Lower leg skin (tissue), 4 donors: ENCODE measurements around the gene CCDC51. TPM values are rescaled to one million over a fixed set of nuclear protein-coding genes. Genes with fewer than 3 reads are reported as not detected.

ENCODE experiments used
- DNase-seq, 2 donors: peaks; one replicate each; pipeline ENCODE4 v3.0.0-alpha.2; 2019; ENCODE audit warnings: low spot score in 2 of 2
- H3K4me3 ChIP-seq: fragments of 200-600 bp; sonication (generic); 2 replicates; pipeline ENCODE4 v1.5.1; 2017; ENCODE audit warnings: mild to moderate bottlenecking, low read depth; ENCODE audit not compliant: poor library complexity, severe bottlenecking
- POLR2A ChIP-seq, 2 donors: fragments of 450-650 bp; IDR thresholded peaks; one replicate each; pipeline ENCODE4 v1.6.1; 2016 to 2017; ENCODE audit warnings: antibody characterized with exemption in 2 of 2, mild to moderate bottlenecking in 1 of 2, moderate library complexity in 1 of 2
- WGBS, 2 donors: methylation state at CpG; one replicate each; pipeline ENCODE4 v1.1.5; 2018; 5-methylcytosine and 5-hydroxymethylcytosine counted together
- intact Hi-C: fragments of 100-400 bp; cut with DNase I; formaldehyde crosslinking; loops from one replicate; pipeline ENCODE4 v1.15.0; 2023; ENCODE audit warnings: low total_unique reads
- total RNA-seq, 4 donors: library from RNA; depleted of rRNA; stranded (reverse); fragments of >200 nt; gene quantifications; one replicate each; pipeline ENCODE4 v1.1.0, GENCODE V29; 2016
- TF ChIP-seq, protein P1 (sequence below), 3 donors: fragments of 450-650 bp; IDR thresholded peaks; one replicate each; pipeline ENCODE4 v1.5.1; 2016; ENCODE audit warnings: antibody characterized with exemption in 3 of 3, mild to moderate bottlenecking in 3 of 3, moderate library complexity in 2 of 3

The CCDC51 gene
- total RNA-seq, 4 donors from 2014 or later = 6.7 to 17.1 (median 11.6) TPM

DNA sequence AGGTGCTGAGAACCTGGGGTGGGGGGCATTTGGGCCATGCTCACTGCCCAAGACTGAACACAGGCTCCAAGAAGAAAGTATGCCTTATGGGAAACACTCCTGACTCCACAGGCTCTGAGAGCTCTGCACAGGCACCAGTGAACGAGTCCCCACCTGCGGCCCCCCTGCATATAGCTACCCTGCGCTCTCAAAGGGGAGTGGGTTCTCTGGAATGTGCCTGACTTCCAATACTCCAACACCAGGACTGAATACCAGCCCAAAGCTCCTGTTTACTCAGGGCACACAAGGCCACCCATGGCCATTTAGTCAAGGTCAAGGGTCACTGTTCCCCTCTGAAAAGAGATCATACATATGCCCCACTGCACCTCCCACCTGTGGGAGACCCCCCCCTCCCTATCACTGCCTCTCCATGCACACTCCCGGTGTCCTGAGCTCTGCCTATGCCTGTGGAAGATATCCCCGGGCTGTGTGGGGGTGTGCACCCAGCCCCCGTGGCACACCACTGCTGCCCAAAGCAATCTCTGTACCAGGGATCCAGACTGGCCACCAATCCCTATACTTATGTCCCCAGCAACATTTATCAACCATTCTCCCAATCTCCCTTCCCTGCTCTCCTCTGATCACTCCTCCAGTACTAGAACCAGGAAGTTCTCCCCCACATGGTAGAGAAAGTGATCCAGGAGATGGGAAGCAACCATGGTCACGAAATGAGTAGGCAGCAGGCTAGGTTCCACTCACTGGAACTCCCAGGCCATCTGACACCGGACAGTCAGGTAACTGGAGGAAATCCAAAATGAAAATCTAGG is 8.5 kb downstream of the CCDC51 start:
- 76 to 77% methylated on average over 8 of the region's 8 CpGs for WGBS, 2 donors

DNA sequence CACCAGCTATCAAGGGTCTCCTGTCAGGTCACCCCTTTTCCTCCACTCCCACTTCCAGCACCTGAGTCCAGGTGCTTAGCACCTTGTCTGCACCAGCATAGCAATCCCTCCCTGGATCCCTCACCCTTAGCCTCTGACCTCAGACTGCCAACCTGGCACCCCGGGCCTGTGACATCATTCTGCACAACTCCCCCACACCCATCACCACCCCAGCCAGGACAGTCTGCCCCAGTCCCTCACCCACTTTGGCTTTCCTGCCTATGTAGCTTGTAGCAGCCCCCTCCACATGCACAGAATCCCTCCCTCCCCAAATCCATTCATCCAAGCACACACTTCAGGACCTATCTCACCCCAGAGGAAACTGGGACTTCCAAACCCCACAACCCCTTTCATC is 9.2 kb downstream of the CCDC51 start:
- H3K4me3 ChIP-seq = no peak overlapping the region
- no peak for DNase-seq
- intact Hi-C loops = no loop called here
- TF ChIP-seq POLR2A (IDR thresholded peaks at IDR 0.05) = no peak
- TF ChIP-seq, protein P1, sequence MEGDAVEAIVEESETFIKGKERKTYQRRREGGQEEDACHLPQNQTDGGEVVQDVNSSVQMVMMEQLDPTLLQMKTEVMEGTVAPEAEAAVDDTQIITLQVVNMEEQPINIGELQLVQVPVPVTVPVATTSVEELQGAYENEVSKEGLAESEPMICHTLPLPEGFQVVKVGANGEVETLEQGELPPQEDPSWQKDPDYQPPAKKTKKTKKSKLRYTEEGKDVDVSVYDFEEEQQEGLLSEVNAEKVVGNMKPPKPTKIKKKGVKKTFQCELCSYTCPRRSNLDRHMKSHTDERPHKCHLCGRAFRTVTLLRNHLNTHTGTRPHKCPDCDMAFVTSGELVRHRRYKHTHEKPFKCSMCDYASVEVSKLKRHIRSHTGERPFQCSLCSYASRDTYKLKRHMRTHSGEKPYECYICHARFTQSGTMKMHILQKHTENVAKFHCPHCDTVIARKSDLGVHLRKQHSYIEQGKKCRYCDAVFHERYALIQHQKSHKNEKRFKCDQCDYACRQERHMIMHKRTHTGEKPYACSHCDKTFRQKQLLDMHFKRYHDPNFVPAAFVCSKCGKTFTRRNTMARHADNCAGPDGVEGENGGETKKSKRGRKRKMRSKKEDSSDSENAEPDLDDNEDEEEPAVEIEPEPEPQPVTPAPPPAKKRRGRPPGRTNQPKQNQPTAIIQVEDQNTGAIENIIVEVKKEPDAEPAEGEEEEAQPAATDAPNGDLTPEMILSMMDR (IDR thresholded peaks at IDR 0.05) = no peak
- WGBS, 2 donors = 42 to 56% methylated on average over 1 of the region's 1 CpG

More for the DNA sequence above, 8.5 kb downstream of the CCDC51 start:
- TF ChIP-seq, protein P1 (IDR thresholded peaks at IDR 0.05) = no peak
- intact Hi-C loops = no loop called here
- no peak for DNase-seq
- no peak overlapping the region for H3K4me3 ChIP-seq

DNA sequence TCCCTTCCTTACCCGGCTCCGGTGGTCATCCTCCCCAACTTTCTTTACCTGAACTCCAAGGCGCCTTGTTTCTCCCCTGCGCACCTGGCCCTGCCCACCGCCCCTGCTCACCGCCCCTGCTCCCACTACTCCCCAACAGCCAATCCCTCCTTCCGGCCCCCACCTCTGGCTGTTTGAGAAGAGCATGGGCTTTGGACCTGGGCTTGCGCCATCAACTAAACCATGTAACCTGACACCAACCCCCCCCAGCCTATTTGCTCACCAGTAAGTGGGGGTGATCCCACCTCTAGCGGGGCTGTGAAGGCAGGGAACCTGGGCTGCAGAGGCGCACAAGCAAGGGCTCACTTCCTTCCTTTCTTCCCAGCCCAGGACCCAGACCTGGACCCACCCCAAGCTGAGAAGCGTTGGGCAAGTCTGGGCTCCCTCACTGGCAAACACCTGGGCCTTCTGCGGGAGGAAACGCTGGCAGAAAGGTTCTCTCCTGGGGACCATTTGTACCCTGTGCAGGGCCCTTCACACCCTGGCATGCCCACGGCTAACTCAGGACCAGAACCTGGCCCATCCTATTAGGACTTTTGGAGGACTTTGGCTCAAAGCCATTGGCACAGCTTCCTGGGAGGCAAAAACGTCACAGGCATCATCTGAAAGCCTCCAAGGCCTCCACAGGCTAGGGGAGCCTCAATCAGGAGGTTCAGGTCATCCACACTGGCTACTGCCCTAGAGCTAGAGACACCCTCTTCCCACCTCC is 9.8 kb downstream of the CCDC51 start, which contains the start of gene PLXNB1:
Gene PLXNB1, minus strand, starts transcription at position 127 of the 748 bp plus-strand sequence. CDS start 5,475 bp downstream, outside the sequence.
- WGBS, 2 donors = 10 to 17% methylated on average over 15 of the region's 15 CpGs
- peak; percentile 84 to 95 for DNase-seq

DNA sequence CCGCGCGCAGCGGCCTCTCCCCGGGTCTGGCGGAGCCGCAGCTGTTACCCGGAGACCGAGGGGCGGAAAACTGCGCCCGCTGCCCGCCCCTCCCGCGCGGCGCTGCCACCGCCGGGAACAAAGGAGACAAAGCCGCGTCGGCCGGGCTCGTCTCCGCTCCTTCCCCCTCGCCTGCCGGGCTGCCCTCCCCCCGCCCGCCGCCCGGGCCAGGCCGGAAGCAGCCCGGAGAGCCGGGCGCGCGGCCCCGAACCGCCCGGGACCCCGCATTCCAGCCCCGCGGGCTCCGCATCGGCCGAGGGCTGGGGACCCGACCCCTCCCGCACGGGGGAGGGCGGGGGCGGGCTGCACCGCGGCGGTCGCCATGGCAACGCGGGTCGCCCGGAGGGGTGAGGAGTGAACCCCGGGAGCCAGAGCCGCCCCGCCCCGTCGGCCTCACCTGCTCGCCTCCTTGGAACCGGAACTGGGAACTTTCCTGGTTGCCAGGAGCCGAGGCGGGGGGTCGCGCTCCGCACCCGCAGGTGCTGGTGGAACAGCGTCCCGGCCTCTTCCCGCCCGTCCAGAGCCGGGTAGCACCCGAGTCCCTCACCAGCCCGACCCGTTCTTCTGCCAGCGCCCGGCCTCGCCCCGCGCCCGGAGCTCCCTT is 10.5 kb downstream of the CCDC51 start:
- 0 to 1% methylated on average over 28 to 36 of the region's 86 CpGs for WGBS, 2 donors
- peak; percentile 41 to 92 for DNase-seq
- intact Hi-C loops = no loop called here
- TF ChIP-seq, protein P1 (IDR thresholded peaks at IDR 0.05) = no peak
- TF ChIP-seq POLR2A (IDR thresholded peaks at IDR 0.05) = no peak
- H3K4me3 ChIP-seq = peak overlapping the region; percentile 71

More for the DNA sequence above, 9.8 kb downstream of the CCDC51 start, which contains the start of gene PLXNB1:
- H3K4me3 ChIP-seq = peak within 1 kb of the TSS; percentile 71
- intact Hi-C loops = no loop called here
- TF ChIP-seq POLR2A (IDR thresholded peaks at IDR 0.05) = no peak
- TF ChIP-seq, protein P1 (IDR thresholded peaks at IDR 0.05) = peak in 1 of 3 donors; percentile 70

DNA sequence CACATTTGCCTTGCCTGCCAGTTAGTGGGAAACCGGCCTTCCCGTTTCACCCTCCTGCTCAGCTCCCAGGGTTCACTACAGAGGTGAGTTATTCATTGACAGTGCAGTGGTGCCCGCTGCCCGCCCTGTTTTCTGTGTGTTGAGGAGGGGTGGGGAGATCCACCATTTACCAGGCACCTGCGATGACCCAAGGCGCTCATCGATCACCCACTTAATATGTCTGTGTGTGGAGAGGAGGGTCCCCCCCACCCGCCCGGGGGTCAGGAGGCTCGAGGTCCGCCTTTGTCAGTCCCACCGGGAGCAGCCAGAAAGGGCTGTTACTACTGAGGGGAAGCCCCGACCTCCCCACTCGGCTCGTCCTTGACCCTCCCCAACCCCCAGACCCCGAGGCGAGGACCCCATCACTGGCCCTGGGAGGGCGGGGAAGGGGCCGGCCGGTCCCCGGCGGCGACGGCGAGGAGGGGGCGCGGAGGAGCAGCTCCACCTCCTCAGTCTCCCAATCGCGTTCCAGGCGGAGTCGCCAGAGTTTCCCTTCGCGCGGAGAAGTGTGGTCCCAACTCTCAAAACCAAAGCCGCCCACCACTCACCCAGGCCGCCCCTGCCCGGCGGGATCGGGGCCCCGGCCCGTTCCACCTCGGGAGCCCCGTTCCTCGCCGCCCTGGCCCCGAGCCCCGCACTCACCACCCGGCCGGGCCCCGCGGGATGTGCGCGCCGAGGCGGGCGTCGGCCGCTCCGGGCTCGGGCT is 11.2 kb downstream of the CCDC51 start:
- intact Hi-C loops = no loop called here
- H3K4me3 ChIP-seq = peak overlapping the region; percentile 71
- peak; percentile 51 to 93 for DNase-seq
- 1 to 2% methylated on average over 16 to 25 of the region's 60 CpGs for WGBS, 2 donors
- TF ChIP-seq, protein P1 (IDR thresholded peaks at IDR 0.05) = no peak
- TF ChIP-seq POLR2A (IDR thresholded peaks at IDR 0.05) = no peak
